HepG2 (cell line): ENCODE results near the gene KCNK17. TPM values are rescaled to one million over a fixed set of nuclear protein-coding genes. Genes with fewer than 3 reads are reported as not detected.

ENCODE experiments used
- ATAC-seq: fragments of 200-7000 bp; cut with Tn5 transposase; 3 replicates; pipeline ENCODE4 v1.9.1; 2020; ENCODE audit warnings: mild to moderate bottlenecking, moderate library complexity
- BruUV-seq: library from RNA; stranded (reverse); fragments of 400-500 nt; replicated peaks from 2 replicates; lab custom pipeline; 2021; lab: Mats Ljungman, UMichigan
- CTCF ChIA-PET: fragments of 300-600 bp; formaldehyde crosslinking; extraction: SDS; loops from one replicate; lab custom pipeline; 2021; ENCODE audit warnings: low total read pairs, inconsistent platforms, low intra/inter-chr PET ratio; lab: Yijun Ruan, JAX
- POLR2A ChIA-PET: fragments of 350-600 bp; sonication (Branson Sonifier 250); formaldehyde crosslinking; loops from one replicate; lab custom pipeline; 2020; ENCODE audit warnings: antibody characterized with exemption, inconsistent platforms; lab: Yijun Ruan, JAX
- DNase-seq: peaks from one replicate; pipeline ENCODE4 v3.0.0-alpha.2; 2015; ENCODE audit warnings: low spot score
- FAIRE-seq: peaks from 3 replicates; lab custom pipeline; 2011; peaks lifted over from hg19 to GRCh38; lab: Jason Lieb, UNC
- H2AFZ ChIP-seq: one replicate; pipeline ENCODE4 v1.6.1; 2011; ENCODE audit warnings: low read length, inconsistent platforms
- H3K27ac ChIP-seq: fragments of 300-600 bp; 3 replicates; pipeline ENCODE4 v1.8.0; 2011; ENCODE audit warnings: mixed run types, mild to moderate bottlenecking, mixed read lengths, low read length, inconsistent platforms; ENCODE audit not compliant: insufficient read depth; ENCODE audit errors: extremely low read length
- H3K27me3 ChIP-seq, 2 experiments: fragments of 200-600 bp in 1 of 2; 2 replicates in 1 of 2; 3 replicates in 1 of 2; pipeline versions ENCODE4 v1.6.0 to v1.8.0; 2011; ENCODE audit warnings: low read length in 2 of 2, mild to moderate bottlenecking in 2 of 2, moderate library complexity in 2 of 2, inconsistent platforms in 1 of 2; ENCODE audit not compliant: insufficient read depth in 2 of 2, control insufficient read depth in 1 of 2
- H3K36me3 ChIP-seq, 2 experiments: fragments of 200-600 bp in 1 of 2; replicated peaks in 1 of 2; 2 replicates in 1 of 2; 3 replicates in 1 of 2; pipeline versions ENCODE4 v1.5.1 to v1.8.0; 2011; ENCODE audit warnings: low read length in 2 of 2, inconsistent platforms in 1 of 2; ENCODE audit not compliant: insufficient read depth in 2 of 2, control insufficient read depth in 1 of 2
- H3K4me1 ChIP-seq: 2 replicates; pipeline ENCODE4 v1.5.1; 2012; ENCODE audit warnings: low read length, inconsistent platforms; ENCODE audit not compliant: insufficient read depth
- H3K4me2 ChIP-seq: 2 replicates; pipeline ENCODE4 v1.6.0; 2011; ENCODE audit warnings: low read depth, low read length, inconsistent platforms
- H3K4me3 ChIP-seq, 3 experiments: fragments of 200-600 bp in 1 of 3; sonication (generic), shearing (Covaris generic) in 1 of 3; replicated peaks in 1 of 3; 2 replicates each; pipeline ENCODE4 v1.5.1; 2011 to 2016; ENCODE audit warnings: low read length in 3 of 3, inconsistent platforms in 2 of 3, low read depth in 2 of 3, mild to moderate bottlenecking in 2 of 3, control low read depth in 1 of 3, mixed read lengths in 1 of 3; ENCODE audit not compliant: insufficient read depth in 1 of 3
- H3K79me2 ChIP-seq: one replicate; pipeline ENCODE4 v1.6.1; 2011; ENCODE audit warnings: low read length, inconsistent platforms; ENCODE audit not compliant: insufficient read depth
- H3K9ac ChIP-seq: 2 replicates; pipeline ENCODE4 v1.6.0; 2011; ENCODE audit warnings: mild to moderate bottlenecking, low read depth, low read length, inconsistent platforms; ENCODE audit not compliant: insufficient read depth
- H3K9me3 ChIP-seq: 2 replicates; pipeline ENCODE4 v1.5.1; 2012; ENCODE audit warnings: mild to moderate bottlenecking, low read length
- H4K20me1 ChIP-seq: 2 replicates; pipeline ENCODE4 v1.6.0; 2011; ENCODE audit warnings: inconsistent platforms, mild to moderate bottlenecking, low read length, moderate library complexity; ENCODE audit not compliant: insufficient read depth
- IRF2 ChIP-seq: IDR thresholded peaks from 2 replicates; pipeline ENCODE4 v1.6.1; 2018; ENCODE audit warnings: missing genetic modification reagents, missing compliant biosample characterization
- MTA1 ChIP-seq: sonication (generic); formaldehyde crosslinking; IDR thresholded peaks from 2 replicates; pipeline ENCODE4 v1.4.0; 2020; ENCODE audit warnings: missing genetic modification reagents, mild to moderate bottlenecking, borderline replicate concordance
- PLRG1 ChIP-seq: fragments of 450-650 bp; conservative IDR thresholded peaks from 2 replicates; pipeline ENCODE4 v1.6.1; 2016
- SNAI1 ChIP-seq: sonication (generic); formaldehyde crosslinking; IDR thresholded peaks from 2 replicates; pipeline ENCODE4 v1.5.0; 2020; ENCODE audit warnings: mild to moderate bottlenecking, missing genetic modification reagents, borderline replicate concordance
- SP1 ChIP-seq, 2 experiments: fragments of 450-650 bp in 1 of 2; sonication (generic) in 1 of 2; formaldehyde crosslinking in 1 of 2; IDR thresholded peaks; 2 replicates each; pipeline versions ENCODE4 v1.4.0 to v1.6.1; 2016 to 2020; ENCODE audit warnings: missing genetic modification reagents in 1 of 2
- TBP ChIP-seq: sonication (generic); formaldehyde crosslinking; IDR thresholded peaks from 2 replicates; pipeline ENCODE4 v1.5.0; 2020; ENCODE audit warnings: missing genetic modification reagents
- U2AF2 ChIP-seq: fragments of 200-400 bp; formaldehyde crosslinking; IDR thresholded peaks from 2 replicates; pipeline ENCODE4 v1.6.1; 2017; ENCODE audit warnings: low read depth, mild to moderate bottlenecking, low read length
- WIZ ChIP-seq: sonication (generic); formaldehyde crosslinking; IDR thresholded peaks from 2 replicates; pipeline ENCODE4 v1.5.1; 2020; ENCODE audit warnings: mild to moderate bottlenecking, missing genetic modification reagents
- ZNF674 ChIP-seq: sonication (generic); formaldehyde crosslinking; IDR thresholded peaks from 2 replicates; pipeline ENCODE4 v1.5.0; 2020; ENCODE audit warnings: low read depth, mild to moderate bottlenecking, missing genetic modification reagents
- ZNF678 ChIP-seq: sonication (generic); formaldehyde crosslinking; IDR thresholded peaks from 2 replicates; pipeline ENCODE4 v1.4.0; 2020; ENCODE audit warnings: mild to moderate bottlenecking, missing genetic modification reagents
- ZSCAN12 ChIP-seq: sonication (generic); formaldehyde crosslinking; IDR thresholded peaks from 2 replicates; pipeline ENCODE4 v1.9.0; 2021; ENCODE audit warnings: mild to moderate bottlenecking, missing genetic modification reagents
- WGBS: methylation state at CpG from one replicate; pipeline ENCODE4 v1.1.6; 2017; ENCODE audit warnings: low lambda C conversion rate; 5-methylcytosine and 5-hydroxymethylcytosine counted together
- in situ Hi-C: cut with HindIII; loops from 2 replicates; pipeline ENCODE4 v1.10.0; 2017; ENCODE audit warnings: low pct_unique_long_range_greater_than_20kb; ENCODE audit not compliant: extremely low pct_ligation_motif_present
- intact Hi-C: fragments of 100-400 bp; cut with micrococcal nuclease; formaldehyde crosslinking; loops from one replicate; pipeline ENCODE4 v1.10.0; 2022; ENCODE audit not compliant: unreplicated experiment
- polyA plus RNA-seq, 8 experiments: library from polyadenylated mRNA; depleted of rRNA in 3 of 8; stranded (reverse) in 7 of 8; unstranded in 1 of 8; fragments of >200 nt; fragmentation: Illumina TruSeq in 4 of 8; extraction: Trizol in 4 of 8; gene quantifications; 2 replicates each; pipeline versions ENCODE4 v1.2.1 to v1.2.3, GENCODE V29; 2011 to 2016; ENCODE audit warnings: low read depth in 4 of 8, missing spikeins in 1 of 8, mixed read lengths in 1 of 8; ENCODE audit not compliant: insufficient read depth in 1 of 8
- total RNA-seq, 5 experiments: library from RNA; depleted of rRNA; stranded (reverse); fragments of >200 nt; fragmentation: Illumina TruSeq; extraction: Trizol; gene quantifications; 2 replicates each; pipeline ENCODE4 v1.2.3, GENCODE V29; 2016; ENCODE audit warnings: low read depth in 1 of 5
- TF ChIP-seq, protein P1 (sequence below), 2 experiments: sonication (generic) in 1 of 2; formaldehyde crosslinking in 1 of 2; IDR thresholded peaks; 2 replicates each; pipeline versions ENCODE4 v1.6.1 to v1.9.0; 2014 to 2022; ENCODE audit warnings: antibody characterized with exemption in 1 of 2, borderline replicate concordance in 1 of 2, inconsistent platforms in 1 of 2, low read depth in 1 of 2, missing genetic modification reagents in 1 of 2
- TF ChIP-seq, protein P2 (sequence below): sonication (generic); formaldehyde crosslinking; IDR thresholded peaks from 2 replicates; pipeline ENCODE4 v1.5.0; 2020; ENCODE audit warnings: mild to moderate bottlenecking, missing genetic modification reagents
- TF ChIP-seq, protein P3 (sequence below): sonication (generic); formaldehyde crosslinking; conservative IDR thresholded peaks from 2 replicates; pipeline ENCODE4 v1.8.0; 2022; ENCODE audit warnings: missing genetic modification reagents
- TF ChIP-seq, protein P4 (sequence below): sonication (generic); formaldehyde crosslinking; IDR thresholded peaks from 2 replicates; pipeline ENCODE4 v1.5.0; 2020; ENCODE audit warnings: missing genetic modification reagents

Gene KCNK17
- total and polyA plus RNA-seq, 2 of the 13 experiments (the other 11 are each of a cell fraction or from before 2014, with no cell fraction given) = not detected

DNA sequence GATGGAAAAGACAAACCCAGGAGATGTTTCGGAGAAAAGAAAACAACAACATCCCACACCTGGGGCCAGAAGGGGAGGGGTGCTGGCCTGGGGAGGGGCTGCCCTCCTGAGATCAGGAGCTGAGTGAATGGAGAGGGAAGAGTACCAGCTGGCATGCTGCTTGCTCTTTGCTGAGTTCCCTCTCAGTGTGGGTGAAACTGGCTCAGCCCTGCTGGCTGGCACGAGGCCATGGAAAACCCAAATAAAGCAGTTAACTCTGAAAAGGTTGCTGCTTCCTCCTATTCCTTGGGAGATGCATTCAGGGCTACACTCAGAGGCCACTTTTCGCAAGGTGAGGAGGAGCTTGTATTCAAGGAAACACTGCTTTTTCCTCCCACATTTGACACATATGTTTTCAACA, 16.3 kb upstream of the KCNK17 start:
- FAIRE-seq (no peak), DNase-seq (no peak), ATAC-seq (no peak)
- Histone ChIP-seq H4K20me1 (no peaks in the 10 kb centered on the region), H3K36me3 (no peaks in the 10 kb centered on the region), H3K9me3 (no peaks in the 10 kb centered on the region), H3K4me1 (no peaks in the 10 kb centered on the region), H2AFZ (no peak overlapping the region), H3K4me3 (no peak overlapping the region), H3K27ac (no peak overlapping the region), H3K4me2 (no peak overlapping the region), H3K27me3 (peaks cover 0 to 16% of the 10 kb centered on the region in 2 experiments; a peak in 3 of 5 replicates), H3K9ac (no peak overlapping the region), H3K79me2 (no peaks in the 10 kb centered on the region)
- intact Hi-C loops (no loop called here), in situ Hi-C loops (no loop called here)
- POLR2A ChIA-PET = no interaction called here
- 44% methylated on average over 3 of the region's 3 CpGs for WGBS
- BruUV-seq = no TSS peak
- CTCF ChIA-PET = no interaction called here
- TF ChIP-seq, protein P1, sequence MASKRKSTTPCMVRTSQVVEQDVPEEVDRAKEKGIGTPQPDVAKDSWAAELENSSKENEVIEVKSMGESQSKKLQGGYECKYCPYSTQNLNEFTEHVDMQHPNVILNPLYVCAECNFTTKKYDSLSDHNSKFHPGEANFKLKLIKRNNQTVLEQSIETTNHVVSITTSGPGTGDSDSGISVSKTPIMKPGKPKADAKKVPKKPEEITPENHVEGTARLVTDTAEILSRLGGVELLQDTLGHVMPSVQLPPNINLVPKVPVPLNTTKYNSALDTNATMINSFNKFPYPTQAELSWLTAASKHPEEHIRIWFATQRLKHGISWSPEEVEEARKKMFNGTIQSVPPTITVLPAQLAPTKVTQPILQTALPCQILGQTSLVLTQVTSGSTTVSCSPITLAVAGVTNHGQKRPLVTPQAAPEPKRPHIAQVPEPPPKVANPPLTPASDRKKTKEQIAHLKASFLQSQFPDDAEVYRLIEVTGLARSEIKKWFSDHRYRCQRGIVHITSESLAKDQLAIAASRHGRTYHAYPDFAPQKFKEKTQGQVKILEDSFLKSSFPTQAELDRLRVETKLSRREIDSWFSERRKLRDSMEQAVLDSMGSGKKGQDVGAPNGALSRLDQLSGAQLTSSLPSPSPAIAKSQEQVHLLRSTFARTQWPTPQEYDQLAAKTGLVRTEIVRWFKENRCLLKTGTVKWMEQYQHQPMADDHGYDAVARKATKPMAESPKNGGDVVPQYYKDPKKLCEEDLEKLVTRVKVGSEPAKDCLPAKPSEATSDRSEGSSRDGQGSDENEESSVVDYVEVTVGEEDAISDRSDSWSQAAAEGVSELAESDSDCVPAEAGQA (IDR thresholded peaks at IDR 0.05; ENCODE audit: low read depth) = no peak
- TF ChIP-seq, protein P1 (CRISPR knock-in tag; IDR thresholded peaks at IDR 0.05; ENCODE audit: borderline replicate concordance) = no peak
- TF ChIP-seq ZNF678 (no peak), U2AF2 (no peak), PLRG1 (no peak), ZNF674 (CRISPR knock-in tag) (no peak), TBP (CRISPR knock-in tag) (no peak), IRF2 (CRISPR knock-in tag) (no peak), MTA1 (CRISPR knock-in tag) (no peak), SNAI1 (CRISPR knock-in tag) (no peak), WIZ (CRISPR knock-in tag) (no peak), ZSCAN12 (no peak), SP1 (IDR thresholded peaks at IDR 0.05) (no peak), SP1 (CRISPR knock-in tag; IDR thresholded peaks at IDR 0.05) (no peak)
- TF ChIP-seq, protein P2, sequence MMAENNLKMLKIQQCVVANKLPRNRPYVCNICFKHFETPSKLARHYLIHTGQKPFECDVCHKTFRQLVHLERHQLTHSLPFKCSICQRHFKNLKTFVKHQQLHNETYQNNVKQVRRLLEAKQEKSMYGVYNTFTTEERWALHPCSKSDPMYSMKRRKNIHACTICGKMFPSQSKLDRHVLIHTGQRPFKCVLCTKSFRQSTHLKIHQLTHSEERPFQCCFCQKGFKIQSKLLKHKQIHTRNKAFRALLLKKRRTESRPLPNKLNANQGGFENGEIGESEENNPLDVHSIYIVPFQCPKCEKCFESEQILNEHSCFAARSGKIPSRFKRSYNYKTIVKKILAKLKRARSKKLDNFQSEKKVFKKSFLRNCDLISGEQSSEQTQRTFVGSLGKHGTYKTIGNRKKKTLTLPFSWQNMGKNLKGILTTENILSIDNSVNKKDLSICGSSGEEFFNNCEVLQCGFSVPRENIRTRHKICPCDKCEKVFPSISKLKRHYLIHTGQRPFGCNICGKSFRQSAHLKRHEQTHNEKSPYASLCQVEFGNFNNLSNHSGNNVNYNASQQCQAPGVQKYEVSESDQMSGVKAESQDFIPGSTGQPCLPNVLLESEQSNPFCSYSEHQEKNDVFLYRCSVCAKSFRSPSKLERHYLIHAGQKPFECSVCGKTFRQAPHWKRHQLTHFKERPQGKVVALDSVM (CRISPR knock-in tag) = no peak
- TF ChIP-seq, protein P3, sequence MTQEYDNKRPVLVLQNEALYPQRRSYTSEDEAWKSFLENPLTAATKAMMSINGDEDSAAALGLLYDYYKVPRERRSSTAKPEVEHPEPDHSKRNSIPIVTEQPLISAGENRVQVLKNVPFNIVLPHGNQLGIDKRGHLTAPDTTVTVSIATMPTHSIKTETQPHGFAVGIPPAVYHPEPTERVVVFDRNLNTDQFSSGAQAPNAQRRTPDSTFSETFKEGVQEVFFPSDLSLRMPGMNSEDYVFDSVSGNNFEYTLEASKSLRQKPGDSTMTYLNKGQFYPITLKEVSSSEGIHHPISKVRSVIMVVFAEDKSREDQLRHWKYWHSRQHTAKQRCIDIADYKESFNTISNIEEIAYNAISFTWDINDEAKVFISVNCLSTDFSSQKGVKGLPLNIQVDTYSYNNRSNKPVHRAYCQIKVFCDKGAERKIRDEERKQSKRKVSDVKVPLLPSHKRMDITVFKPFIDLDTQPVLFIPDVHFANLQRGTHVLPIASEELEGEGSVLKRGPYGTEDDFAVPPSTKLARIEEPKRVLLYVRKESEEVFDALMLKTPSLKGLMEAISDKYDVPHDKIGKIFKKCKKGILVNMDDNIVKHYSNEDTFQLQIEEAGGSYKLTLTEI (CRISPR knock-in tag) = no peak
- TF ChIP-seq, protein P4, sequence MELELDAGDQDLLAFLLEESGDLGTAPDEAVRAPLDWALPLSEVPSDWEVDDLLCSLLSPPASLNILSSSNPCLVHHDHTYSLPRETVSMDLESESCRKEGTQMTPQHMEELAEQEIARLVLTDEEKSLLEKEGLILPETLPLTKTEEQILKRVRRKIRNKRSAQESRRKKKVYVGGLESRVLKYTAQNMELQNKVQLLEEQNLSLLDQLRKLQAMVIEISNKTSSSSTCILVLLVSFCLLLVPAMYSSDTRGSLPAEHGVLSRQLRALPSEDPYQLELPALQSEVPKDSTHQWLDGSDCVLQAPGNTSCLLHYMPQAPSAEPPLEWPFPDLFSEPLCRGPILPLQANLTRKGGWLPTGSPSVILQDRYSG (CRISPR knock-in tag) = no peak
